ENCODE data around the gene CORO6. TPM values are rescaled to one million over a fixed set of nuclear protein-coding genes. Genes with fewer than 3 reads are reported as not detected.

CORO6 gene
- total and polyA plus RNA-seq, 2 of the 13 experiments (the other 11 are each of a cell fraction or from before 2014, with no cell fraction given) = 0.42 to 0.82 TPM

GRCh38 chr17:29574732-29575510, 47.8 kb downstream of the CORO6 start:
- peak; percentile 96 for FAIRE-seq
- DNase-seq (ENCODE audit: low spot score) = peak; percentile 90
- intact Hi-C loops (cut with micrococcal nuclease; ENCODE audit: unreplicated experiment) = loop anchor here (2.0 kb wide), 1 partner anchor 16 kb away; no protein-coding TSS in a partner anchor
- Histone ChIP-seq H3K27ac (ENCODE audit: extremely low read length, insufficient read depth, low read length) (peak overlapping the region; percentile 60), H3K4me3 (replicated peaks in 1 of 3; ENCODE audit: insufficient read depth in 1 of 3, low read depth in 2 of 3, low read length in 3 of 3) (peak overlapping the region in 1 of 3 experiments; percentile 30; a peak in 1 of 6 replicates), H3K4me1 (ENCODE audit: insufficient read depth, low read length) (peaks cover 23% of the 10 kb centered on the region), H3K9ac (ENCODE audit: insufficient read depth, low read depth, low read length) (no peak overlapping the region), H4K20me1 (ENCODE audit: insufficient read depth, low read length) (no peaks in the 10 kb centered on the region), H3K79me2 (ENCODE audit: insufficient read depth, low read length) (no peaks in the 10 kb centered on the region), H3K36me3 (replicated peaks in 1 of 2; ENCODE audit: control insufficient read depth in 1 of 2, insufficient read depth in 2 of 2, low read length in 2 of 2) (peaks cover 5 to 17% of the 10 kb centered on the region in 2 experiments; a peak in 4 of 5 replicates), H3K27me3 (ENCODE audit: control insufficient read depth in 1 of 2, insufficient read depth in 2 of 2, low read length in 2 of 2) (no peaks in the 10 kb centered on the region), H3K9me3 (ENCODE audit: low read length) (no peaks in the 10 kb centered on the region), H2AFZ (ENCODE audit: low read length) (no peak overlapping the region), H3K4me2 (ENCODE audit: low read depth, low read length) (peak overlapping the region; percentile 59)
- ATAC-seq = peak; percentile 95
- POLR2A ChIA-PET = interaction anchor here (0.8 to 1.6 kb wide), 10 partner anchors 9 to 281 kb away, joined by 3 to 23 read pairs (median 3); partner anchors contain the start of genes ABHD15, ANKRD13B and NUFIP2
- 0% methylated on average over 6 of the region's 17 CpGs for WGBS (ENCODE audit: low lambda C conversion rate)
- CTCF ChIA-PET (ENCODE audit: low intra/inter-chr PET ratio, low total read pairs) = interaction anchor here (1.0 to 1.2 kb wide), 2 partner anchors 17 to 43 kb away, joined by 4 to 5 read pairs; no protein-coding TSS in a partner anchor
- TSS peak; percentile 45 for BruUV-seq (replicated peaks)
- in situ Hi-C loops (cut with HindIII; ENCODE audit: extremely low pct_ligation_motif_present, low pct_unique_long_range_greater_than_20kb) = no loop called here
- TF ChIP-seq JARID2 (CRISPR knock-in tag; IDR thresholded peaks at IDR 0.05; ENCODE audit: insufficient replicate concordance) (no peak), MED1 (CRISPR knock-in tag; IDR thresholded peaks at IDR 0.05) (peak; percentile 82), POGK (CRISPR knock-in tag; conservative IDR thresholded peaks at IDR 0.05) (peak; percentile 65; the same call in 1 of the 2 replicates), MTF2 (CRISPR knock-in tag; IDR thresholded peaks at IDR 0.05; ENCODE audit: borderline replicate concordance) (no peak), FOXM1 (CRISPR knock-in tag; IDR thresholded peaks at IDR 0.05) (no peak), ZEB1 (IDR thresholded peaks at IDR 0.05; ENCODE audit: insufficient replicate concordance, low read depth) (no peak), ZNF496 (CRISPR knock-in tag; IDR thresholded peaks at IDR 0.05; ENCODE audit: insufficient replicate concordance) (no peak), ZNF704 (CRISPR knock-in tag; IDR thresholded peaks at IDR 0.05; ENCODE audit: borderline replicate concordance) (no peak), ELK4 (CRISPR knock-in tag; IDR thresholded peaks at IDR 0.05; ENCODE audit: borderline replicate concordance) (no peak), GRHL1 (CRISPR knock-in tag; conservative IDR thresholded peaks at IDR 0.05) (no peak), HNF4G (IDR thresholded peaks at IDR 0.05; ENCODE audit: borderline replicate concordance, low read depth, low read length) (peak; percentile 98), HNF4G (CRISPR knock-in tag; IDR thresholded peaks at IDR 0.05; ENCODE audit: borderline replicate concordance, low read depth) (peak; percentile 96; the same call in 1 of the 2 replicates), MTA1 (CRISPR knock-in tag; IDR thresholded peaks at IDR 0.05; ENCODE audit: borderline replicate concordance) (0 out of 2 replicates have a peak, but pooled peaks have one; percentile 83), ZBTB25 (CRISPR knock-in tag; IDR thresholded peaks at IDR 0.05) (peak; percentile 57), NAIF1 (CRISPR knock-in tag; IDR thresholded peaks at IDR 0.05; ENCODE audit: borderline replicate concordance) (no peak)
